OCI-LY3 (cell line): Measurements from ENCODE around the gene KLHL29.

Source experiments
- EZH2phosphoT487 ChIP-seq: fragments of 200-600 bp; shearing (Covaris generic); IDR thresholded peaks from 2 replicates; pipeline ENCODE4 v1.6.1; 2018; ENCODE audit warnings: antibody characterized with exemption, mixed run types, low read depth
- TF ChIP-seq, protein P1 (sequence below): fragments of 200-600, 300-600 bp; sonication (generic); IDR thresholded peaks from 2 replicates; pipeline ENCODE4 v1.5.1; 2014; ENCODE audit warnings: antibody characterized with exemption, low read length, low read depth

DNA sequence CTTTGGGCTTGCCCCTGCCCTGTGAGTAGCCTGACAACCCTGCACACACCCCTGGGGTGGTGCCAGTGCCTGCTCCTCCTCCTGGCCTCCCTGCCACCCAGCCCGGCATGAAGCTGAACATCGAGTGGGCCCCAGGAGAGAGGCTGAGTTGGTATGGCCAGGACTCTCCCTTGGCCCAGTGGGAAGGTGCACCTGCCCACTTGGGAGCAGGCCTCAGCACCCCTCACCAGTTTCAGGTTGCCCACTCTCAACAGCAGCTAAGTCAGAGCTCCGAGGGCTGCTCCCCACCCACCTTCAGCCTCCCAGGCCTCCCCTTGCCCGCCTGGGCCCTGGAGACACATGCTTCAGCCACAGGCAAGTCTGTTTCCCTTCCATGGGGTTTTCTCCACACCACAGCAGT lies 203.1 kb downstream of the KLHL29 start:
- TF ChIP-seq, protein P1, sequence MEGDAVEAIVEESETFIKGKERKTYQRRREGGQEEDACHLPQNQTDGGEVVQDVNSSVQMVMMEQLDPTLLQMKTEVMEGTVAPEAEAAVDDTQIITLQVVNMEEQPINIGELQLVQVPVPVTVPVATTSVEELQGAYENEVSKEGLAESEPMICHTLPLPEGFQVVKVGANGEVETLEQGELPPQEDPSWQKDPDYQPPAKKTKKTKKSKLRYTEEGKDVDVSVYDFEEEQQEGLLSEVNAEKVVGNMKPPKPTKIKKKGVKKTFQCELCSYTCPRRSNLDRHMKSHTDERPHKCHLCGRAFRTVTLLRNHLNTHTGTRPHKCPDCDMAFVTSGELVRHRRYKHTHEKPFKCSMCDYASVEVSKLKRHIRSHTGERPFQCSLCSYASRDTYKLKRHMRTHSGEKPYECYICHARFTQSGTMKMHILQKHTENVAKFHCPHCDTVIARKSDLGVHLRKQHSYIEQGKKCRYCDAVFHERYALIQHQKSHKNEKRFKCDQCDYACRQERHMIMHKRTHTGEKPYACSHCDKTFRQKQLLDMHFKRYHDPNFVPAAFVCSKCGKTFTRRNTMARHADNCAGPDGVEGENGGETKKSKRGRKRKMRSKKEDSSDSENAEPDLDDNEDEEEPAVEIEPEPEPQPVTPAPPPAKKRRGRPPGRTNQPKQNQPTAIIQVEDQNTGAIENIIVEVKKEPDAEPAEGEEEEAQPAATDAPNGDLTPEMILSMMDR = no peak
- no peak for TF ChIP-seq EZH2phosphoT487
